ENCODE results near the gene RBP5. TPM values are rescaled to one million over a fixed set of nuclear protein-coding genes. Genes with fewer than 3 reads are reported as not detected.

The RBP5 gene
- total RNA-seq, 4 donors from 2014 or later, result 0.53 to 1.3 TPM; not detected in 2

DNA sequence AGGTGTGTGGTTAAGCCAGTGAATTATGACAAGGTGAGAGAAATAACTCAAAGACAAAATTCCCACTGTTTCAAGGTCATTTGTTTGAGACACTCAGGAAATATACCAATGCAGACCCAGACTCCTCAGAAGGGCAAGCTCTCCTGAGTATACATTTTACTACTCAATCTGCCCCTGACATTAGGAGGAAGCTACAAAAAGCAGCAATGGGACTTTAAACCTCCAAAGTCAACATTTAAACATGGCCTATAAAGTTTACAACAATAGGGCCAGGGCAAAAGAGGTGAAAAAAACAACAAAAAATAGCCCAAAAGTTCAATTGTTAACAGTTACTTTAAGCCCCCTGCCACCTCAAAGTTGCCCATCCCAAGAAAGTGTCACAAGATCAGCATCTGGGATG is 41.3 kb upstream of the RBP5 start:
- Histone ChIP-seq H3K27ac (no peak overlapping the region), H3K9me3 (peaks cover 0 to 33% (median 14%) of the 10 kb centered on the region in 3 donors), H3K4me3 (no peak overlapping the region), H3K27me3 (peaks cover 0 to 33% (median 0%) of the 10 kb centered on the region in 4 donors), H3K36me3 (no peaks in the 10 kb centered on the region), H3K4me1 (no peaks in the 10 kb centered on the region)
- intact Hi-C loops (cut with DNase I), result no loop called here
- no peak for DNase-seq
- TF ChIP-seq POLR2A (IDR thresholded peaks at IDR 0.05) (no peak), CTCF (IDR thresholded peaks at IDR 0.05) (no peak)

DNA sequence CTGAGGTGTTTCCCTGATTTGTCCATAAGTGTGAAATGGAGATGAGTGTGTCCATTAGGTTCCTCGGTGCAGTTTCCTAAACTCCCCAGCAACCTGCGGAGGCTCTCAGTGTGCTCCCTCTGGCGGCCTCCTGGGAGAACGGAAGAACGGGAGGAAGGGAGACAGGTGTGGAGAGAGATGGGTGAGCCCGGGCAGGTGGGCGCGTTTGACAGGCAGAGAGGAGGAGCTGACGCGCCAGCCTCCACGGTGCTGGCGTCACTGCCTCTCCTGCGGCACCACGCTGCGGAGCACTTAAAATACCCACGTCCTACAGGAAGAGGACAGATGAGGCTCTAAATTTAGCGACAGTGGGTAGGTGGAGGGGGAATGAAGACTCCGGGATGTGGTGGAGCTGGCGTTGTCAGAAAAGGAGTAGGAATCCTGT is 34.0 kb upstream of the RBP5 start:
- peaks cover 0 to 18% (median 0%) of the 10 kb centered on the region in 3 donors for H3K4me1 ChIP-seq
- peaks cover 0 to 39% (median 0%) of the 10 kb centered on the region in 4 donors for H3K27me3 ChIP-seq
- intact Hi-C loops (cut with DNase I), result no loop called here
- no peak overlapping the region for H3K27ac ChIP-seq
- H3K4me3 ChIP-seq, result no peak overlapping the region
- WGBS, 2 donors, result 4 to 5% methylated on average over 14 to 17 of the region's 19 CpGs
- DNase-seq, result no peak
- peak; percentile 13 to 71 (median 50) for TF ChIP-seq CTCF (IDR thresholded peaks at IDR 0.05)
- TF ChIP-seq POLR2A (IDR thresholded peaks at IDR 0.05), result no peak
- H3K9me3 ChIP-seq, result peaks cover 0 to 3% (median 1%) of the 10 kb centered on the region in 3 donors
- H3K36me3 ChIP-seq, result peaks cover 0 to 7% (median 0%) of the 10 kb centered on the region in 3 donors

GRCh38 chr12:7161811-7162210 is 33.1 kb upstream of the RBP5 start:
- TF ChIP-seq CTCF (IDR thresholded peaks at IDR 0.05), result no peak
- no peak for TF ChIP-seq POLR2A (IDR thresholded peaks at IDR 0.05)
- H3K27me3 ChIP-seq, result peaks cover 0 to 39% (median 0%) of the 10 kb centered on the region in 4 donors
- H3K4me1 ChIP-seq, result peaks cover 0 to 19% (median 0%) of the 10 kb centered on the region in 3 donors
- no peak overlapping the region for H3K4me3 ChIP-seq
- no peak for DNase-seq
- intact Hi-C loops (cut with DNase I), result no loop called here
- peaks cover 0 to 16% (median 1%) of the 10 kb centered on the region in 3 donors for H3K36me3 ChIP-seq
- WGBS, 2 donors, result 70 to 74% methylated on average over 4 to 5 of the region's 5 CpGs
- no peak overlapping the region for H3K27ac ChIP-seq
- H3K9me3 ChIP-seq, result no peaks in the 10 kb centered on the region

DNA sequence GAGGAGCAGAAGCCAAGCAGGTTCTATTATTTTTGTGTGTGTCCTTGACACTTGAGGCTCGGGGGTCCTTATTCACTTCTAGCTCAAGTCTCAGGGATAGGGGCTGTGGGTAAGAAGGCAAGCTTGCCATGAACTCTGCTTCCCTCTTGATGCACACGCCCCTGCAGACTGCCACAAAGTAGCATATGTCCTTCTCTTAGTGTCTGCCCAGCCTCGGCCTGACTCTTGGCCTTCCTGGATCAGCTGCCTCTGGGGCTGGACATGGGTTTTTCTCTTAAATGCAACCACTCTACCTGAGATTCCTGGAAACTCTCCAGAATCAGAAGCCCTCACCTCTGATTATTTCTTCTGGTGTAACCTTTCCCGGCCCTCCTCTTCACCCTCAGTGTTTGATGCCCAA is 32.6 kb upstream of the RBP5 start:
- intact Hi-C loops (cut with DNase I), result no loop called here
- Histone ChIP-seq H3K27me3 (peaks cover 0 to 34% (median 0%) of the 10 kb centered on the region in 4 donors), H3K36me3 (peaks cover 0 to 20% (median 3%) of the 10 kb centered on the region in 3 donors), H3K27ac (no peak overlapping the region), H3K9me3 (no peaks in the 10 kb centered on the region), H3K4me1 (peaks cover under 1 to 24% (median 3%) of the 10 kb centered on the region in 3 donors), H3K4me3 (no peak overlapping the region)
- TF ChIP-seq CTCF (IDR thresholded peaks at IDR 0.05) (no peak), POLR2A (IDR thresholded peaks at IDR 0.05) (no peak)
- no peak for DNase-seq
- 90 to 92% methylated on average over 4 of the region's 4 CpGs for WGBS, 2 donors

DNA sequence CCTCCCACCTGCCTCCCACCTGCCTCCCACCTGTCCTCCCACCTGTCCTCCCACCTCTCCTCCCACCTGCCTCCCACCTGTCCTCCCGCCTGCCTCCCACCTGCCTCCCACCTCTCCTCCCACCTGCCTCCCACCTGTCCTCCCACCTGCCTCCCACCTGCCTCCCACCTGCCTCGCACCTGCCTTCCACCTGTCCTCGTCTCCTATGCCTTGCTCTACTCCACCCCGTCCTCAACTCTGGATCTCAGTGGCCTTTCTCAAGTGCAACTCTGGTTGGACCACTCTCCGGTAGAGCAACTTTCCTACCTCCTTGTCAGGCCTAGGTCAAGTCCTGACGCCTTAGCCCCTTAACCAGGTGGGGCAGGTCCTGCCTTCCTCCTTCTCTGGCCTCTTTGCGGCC is 31.5 kb upstream of the RBP5 start:
- Histone ChIP-seq H3K36me3 (peaks cover 0 to 20% (median 3%) of the 10 kb centered on the region in 3 donors), H3K27ac (no peak overlapping the region), H3K4me3 (no peak overlapping the region), H3K4me1 (peaks cover 7 to 36% (median 10%) of the 10 kb centered on the region in 3 donors), H3K9me3 (no peaks in the 10 kb centered on the region), H3K27me3 (peaks cover 0 to 26% (median 0%) of the 10 kb centered on the region in 4 donors)
- intact Hi-C loops (cut with DNase I), result no loop called here
- WGBS, 2 donors, result 68 to 75% methylated on average over 7 of the region's 7 CpGs
- no peak for DNase-seq
- no peak for TF ChIP-seq POLR2A (IDR thresholded peaks at IDR 0.05)
- TF ChIP-seq CTCF (IDR thresholded peaks at IDR 0.05), result no peak
